Measurements from ENCODE around the gene OR6J1.

- TF ChIP-seq POLR2AphosphoS5 (IDR thresholded peaks at IDR 0.05; ENCODE audit: low read depth, low read length) (no peak), SPI1 (IDR thresholded peaks at IDR 0.05; ENCODE audit: low read depth, low read length) (no peak), POLR2A (IDR thresholded peaks at IDR 0.05; ENCODE audit: low read depth, low read length) (no peak), TAF1 (IDR thresholded peaks at IDR 0.05; ENCODE audit: low read depth, low read length) (no peak)
These were observed 16.5 kb downstream of the OR6J1 start for GRCh38 chr14:22627506-22628263.
